HG02852 (cell line): ENCODE results near the gene RNF217.

Experiments used
- ATAC-seq: cut with Tn5 transposase; IDR thresholded peaks from one replicate; pipeline ENCODE4 v1.9.1; 2021; ENCODE audit warnings: mild to moderate bottlenecking, moderate library complexity; ENCODE audit not compliant: unreplicated experiment

The RNF217 gene

GRCh38 chr6:125095580-125096301 is 133.5 kb downstream of the RNF217 start:
- no peak for ATAC-seq

- ATAC-seq, result no peak
These were observed 134.9 kb downstream of the RNF217 start for GRCh38 chr6:125097186-125097585.

GRCh38 chr6:125098253-125098652 is 136.0 kb downstream of the RNF217 start:
- no peak for ATAC-seq

GRCh38 chr6:125099211-125100073 is 137.2 kb downstream of the RNF217 start:
- ATAC-seq, result no peak

GRCh38 chr6:125100074-125100652 is 137.9 kb downstream of the RNF217 start:
- ATAC-seq, result no peak

- ATAC-seq, result no peak
These were observed 138.9 kb downstream of the RNF217 start for GRCh38 chr6:125101128-125101527.

GRCh38 chr6:125101631-125102030 is 139.4 kb downstream of the RNF217 start:
- ATAC-seq, result no peak

- ATAC-seq, result no peak
These were observed 140.2 kb downstream of the RNF217 start for GRCh38 chr6:125102411-125102810.

GRCh38 chr6:125102891-125103290 is 140.7 kb downstream of the RNF217 start:
- ATAC-seq, result no peak

GRCh38 chr6:125104425-125104824 is 142.2 kb downstream of the RNF217 start:
- no peak for ATAC-seq

- no peak for ATAC-seq
These were observed 144.8 kb downstream of the RNF217 start for GRCh38 chr6:125107048-125107447.

- no peak for ATAC-seq
These were observed 145.7 kb downstream of the RNF217 start for GRCh38 chr6:125107896-125108295.

GRCh38 chr6:125110056-125110455 is 147.8 kb downstream of the RNF217 start:
- no peak for ATAC-seq

- no peak for ATAC-seq
These were observed 149.2 kb downstream of the RNF217 start for GRCh38 chr6:125111219-125111983.

GRCh38 chr6:125112934-125113333 is 150.7 kb downstream of the RNF217 start:
- ATAC-seq, result no peak

- no peak for ATAC-seq
These were observed 152.1 kb downstream of the RNF217 start for GRCh38 chr6:125114248-125114858.

- ATAC-seq, result no peak
These were observed 153.9 kb downstream of the RNF217 start for GRCh38 chr6:125116170-125116569.

- ATAC-seq, result no peak
These were observed 154.5 kb downstream of the RNF217 start for GRCh38 chr6:125116710-125117109.

- ATAC-seq, result no peak
These were observed 155.6 kb downstream of the RNF217 start for GRCh38 chr6:125117818-125118217.

GRCh38 chr6:125120054-125120590 is 157.9 kb downstream of the RNF217 start:
- no peak for ATAC-seq
